ENCODE data around the gene NFASC. TPM values are rescaled to one million over a fixed set of nuclear protein-coding genes. Genes with fewer than 3 reads are reported as not detected.

The NFASC gene
- total RNA-seq, 1 donor from 2014 or later, result 11.6 TPM

DNA sequence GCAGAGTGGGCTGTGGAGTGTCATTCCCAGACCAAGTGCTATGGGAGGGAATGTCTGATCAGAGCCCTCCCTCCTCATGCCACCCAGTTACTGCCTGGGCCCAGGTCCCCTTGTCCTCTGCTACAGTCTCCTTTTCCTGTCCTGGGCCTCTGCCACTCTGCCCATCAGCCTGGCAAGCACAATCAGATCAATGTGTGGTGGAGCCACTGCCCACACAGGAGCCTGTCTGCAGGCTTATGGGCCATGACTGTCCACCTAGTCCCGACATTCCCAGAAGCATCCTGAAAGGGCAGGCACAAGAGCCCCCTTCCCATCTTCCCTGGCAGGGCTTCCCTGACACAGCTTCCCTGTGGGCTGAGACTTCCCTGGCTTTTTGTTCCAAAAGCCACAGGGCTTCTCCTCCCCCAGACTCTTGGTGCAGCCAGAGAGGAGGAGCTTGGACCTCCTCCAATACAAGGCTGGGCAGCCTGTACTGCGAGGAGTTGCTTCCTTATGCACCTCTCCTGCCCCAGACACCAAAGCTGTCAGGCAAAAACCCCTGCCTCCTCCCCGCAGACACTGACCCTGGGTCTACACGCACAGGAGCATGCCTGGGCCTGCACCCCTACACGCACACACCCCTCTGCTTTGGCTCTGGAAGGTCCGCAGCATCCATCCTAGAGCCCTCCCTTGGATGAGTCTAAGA lies 143.2 kb downstream of the NFASC start:
- intact Hi-C loops (cut with micrococcal nuclease), result no loop called here
- DNase-seq (no peak), ATAC-seq (peak; percentile 69)

DNA sequence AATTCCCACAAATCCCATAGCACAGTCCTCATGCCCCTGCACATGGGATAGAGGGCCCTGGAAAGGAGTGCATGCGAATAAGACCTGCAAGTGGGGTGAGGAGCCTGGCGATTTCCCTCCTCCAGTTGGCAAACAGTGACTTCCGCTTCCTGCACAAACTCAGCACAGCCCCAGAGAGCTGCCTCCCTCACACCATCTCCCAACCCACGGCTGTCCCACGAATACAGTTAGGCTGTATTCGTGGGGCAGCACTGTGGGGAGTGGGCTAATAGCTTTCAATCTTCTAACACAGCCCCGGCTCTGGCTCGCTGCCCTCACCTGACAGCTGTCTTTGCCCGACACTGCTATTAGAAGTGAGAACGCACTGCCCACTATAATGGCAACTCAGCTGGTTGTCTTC lies 144.1 kb downstream of the NFASC start:
- intact Hi-C loops (cut with micrococcal nuclease), result no loop called here
- ATAC-seq (no peak), DNase-seq (no peak)

DNA sequence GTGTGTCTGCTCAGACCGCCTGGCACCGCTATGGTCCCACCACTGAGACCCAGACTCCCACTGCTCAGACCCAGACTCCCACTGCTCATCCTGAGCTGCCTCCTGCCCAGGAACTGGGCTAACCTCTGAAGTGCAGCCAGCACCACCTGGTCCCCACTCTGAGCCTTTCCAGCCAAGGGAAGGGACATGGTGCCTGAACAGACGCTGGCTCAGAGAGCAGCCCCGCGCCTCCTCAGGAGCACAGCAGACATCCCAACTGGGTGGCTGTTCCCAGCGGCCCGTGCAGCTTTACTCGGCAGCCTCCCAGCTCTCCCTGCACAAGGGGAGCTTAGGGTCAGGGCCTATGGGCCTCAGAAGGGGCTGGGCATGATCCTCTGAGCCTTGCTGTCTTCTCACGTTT lies 144.6 kb downstream of the NFASC start:
- ATAC-seq, result no peak
- no peak for DNase-seq
- intact Hi-C loops (cut with micrococcal nuclease), result no loop called here

DNA sequence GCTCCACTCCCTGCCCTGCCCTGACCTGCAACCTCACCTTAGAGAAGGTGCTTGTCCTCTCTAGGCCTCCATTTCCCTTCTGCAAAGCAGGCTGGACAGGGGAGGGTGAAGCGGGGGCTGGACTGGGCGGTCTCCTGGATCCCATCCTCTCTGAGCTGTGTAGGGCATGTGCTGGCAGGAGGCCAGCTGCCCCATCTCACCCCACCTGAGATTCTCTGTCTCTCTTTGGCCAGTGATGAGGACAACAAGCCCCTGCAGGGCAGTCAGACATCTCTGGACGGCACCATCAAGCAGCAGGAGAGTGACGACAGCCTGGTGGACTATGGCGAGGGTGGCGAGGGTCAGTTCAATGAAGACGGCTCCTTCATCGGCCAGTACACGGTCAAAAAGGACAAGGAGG lies 145.4 kb downstream of the NFASC start:
- DNase-seq (no peak), ATAC-seq (no peak)
- intact Hi-C loops (cut with micrococcal nuclease), result no loop called here

DNA sequence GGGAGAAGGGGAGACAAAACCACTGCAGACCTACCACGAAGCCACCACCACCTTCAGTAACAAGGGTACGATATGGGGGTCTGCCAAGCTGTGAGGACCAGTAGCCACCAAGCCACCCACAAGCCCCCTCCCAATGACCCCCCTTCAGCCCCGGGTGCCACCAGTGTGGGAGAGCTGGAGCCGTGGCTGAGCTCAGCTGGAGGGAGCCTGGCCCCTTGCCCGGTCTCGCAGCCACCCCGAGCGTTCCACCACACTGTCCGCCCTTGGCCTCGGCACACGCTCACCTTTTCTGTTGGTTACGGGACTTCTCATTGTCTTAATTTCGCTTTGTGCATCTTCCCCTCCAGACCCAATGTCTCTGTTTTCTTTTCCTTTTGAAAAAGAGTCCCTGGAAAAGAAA lies 145.9 kb downstream of the NFASC start:
- intact Hi-C loops (cut with micrococcal nuclease), result no loop called here
- no peak for DNase-seq
- ATAC-seq, result no peak

DNA sequence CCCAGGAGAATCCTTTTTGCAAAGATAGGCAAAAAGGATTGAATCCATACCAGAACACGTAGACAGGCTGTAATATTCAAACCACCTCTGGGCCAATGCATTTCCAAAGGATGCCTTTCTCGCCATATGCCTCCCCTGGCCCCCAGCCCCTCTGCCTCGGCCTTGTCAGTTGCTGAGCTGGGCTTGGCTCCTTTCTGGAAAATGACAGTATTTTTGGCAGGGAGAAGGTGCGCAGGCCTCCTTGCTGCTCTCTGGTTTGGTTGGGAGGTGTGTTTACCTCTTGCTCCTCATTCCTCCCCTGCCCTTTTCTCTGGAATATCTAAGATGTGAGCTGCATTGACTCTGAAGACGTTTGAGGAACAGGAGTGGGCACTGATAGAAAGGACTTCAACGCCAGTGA lies 146.3 kb downstream of the NFASC start:
- ATAC-seq, result no peak
- no peak for DNase-seq
- intact Hi-C loops (cut with micrococcal nuclease), result no loop called here

DNA sequence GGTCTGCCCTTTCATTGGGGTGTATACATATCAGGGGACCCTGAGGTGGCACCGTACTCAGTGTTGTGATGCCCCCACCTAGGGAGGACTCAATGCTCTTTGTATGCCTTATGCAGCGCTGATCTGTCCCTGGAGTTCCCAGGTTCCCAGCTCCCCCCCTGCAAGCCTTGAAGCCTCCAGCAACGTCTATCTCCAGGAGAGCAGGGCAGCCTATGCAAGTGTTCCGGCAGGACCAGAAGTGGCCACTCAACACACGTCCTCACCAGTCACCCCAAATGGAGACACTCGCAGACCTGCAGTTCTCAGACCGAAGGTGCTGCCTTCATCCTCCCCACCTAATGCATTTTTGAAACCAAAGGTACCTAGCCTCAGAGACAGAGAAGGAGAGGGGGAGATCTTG lies 147.1 kb downstream of the NFASC start:
- no peak for ATAC-seq
- DNase-seq, result no peak
- intact Hi-C loops (cut with micrococcal nuclease), result no loop called here

DNA sequence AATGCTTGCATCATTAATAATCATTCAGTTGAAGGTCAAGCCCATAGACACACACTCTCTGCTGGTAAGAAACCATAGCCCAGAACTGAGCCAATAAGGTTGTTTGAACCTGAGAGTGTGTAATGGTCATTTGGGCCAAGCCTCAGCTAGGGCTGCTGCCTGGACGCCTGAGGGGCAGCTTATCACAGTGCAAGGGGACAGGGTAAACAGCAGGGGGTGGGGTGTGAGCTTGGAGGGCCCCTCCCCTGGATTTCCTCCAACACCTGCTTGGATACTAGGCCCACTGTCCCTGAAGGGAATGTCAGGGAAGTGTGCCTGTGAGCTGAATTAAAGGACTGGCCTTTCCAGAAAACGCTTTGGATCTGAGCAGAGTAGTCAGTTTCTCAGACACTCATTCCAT lies 147.7 kb downstream of the NFASC start:
- DNase-seq, result no peak
- no peak for ATAC-seq
- intact Hi-C loops (cut with micrococcal nuclease), result no loop called here

DNA sequence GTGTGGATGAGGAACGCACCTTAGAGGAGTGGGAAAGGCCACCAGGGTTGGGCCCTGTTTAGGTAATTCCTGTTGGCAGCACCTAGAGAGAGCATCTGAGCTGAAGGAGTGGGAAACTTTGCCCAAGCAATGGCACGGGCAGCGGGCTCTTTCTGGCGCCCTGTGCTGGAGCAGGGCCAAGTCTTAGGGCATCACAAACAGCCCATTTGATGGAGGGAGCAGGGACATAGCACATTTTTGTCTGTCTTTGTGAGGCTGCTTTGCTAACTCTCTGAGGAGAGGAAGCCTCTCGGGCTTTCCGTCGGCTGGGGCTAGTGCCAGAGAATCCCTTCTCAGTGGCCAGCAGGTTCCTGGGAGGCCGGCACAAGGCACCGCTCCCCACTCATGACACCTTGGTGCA lies 149.8 kb downstream of the NFASC start:
- no peak for DNase-seq
- no peak for ATAC-seq
- intact Hi-C loops (cut with micrococcal nuclease), result no loop called here

DNA sequence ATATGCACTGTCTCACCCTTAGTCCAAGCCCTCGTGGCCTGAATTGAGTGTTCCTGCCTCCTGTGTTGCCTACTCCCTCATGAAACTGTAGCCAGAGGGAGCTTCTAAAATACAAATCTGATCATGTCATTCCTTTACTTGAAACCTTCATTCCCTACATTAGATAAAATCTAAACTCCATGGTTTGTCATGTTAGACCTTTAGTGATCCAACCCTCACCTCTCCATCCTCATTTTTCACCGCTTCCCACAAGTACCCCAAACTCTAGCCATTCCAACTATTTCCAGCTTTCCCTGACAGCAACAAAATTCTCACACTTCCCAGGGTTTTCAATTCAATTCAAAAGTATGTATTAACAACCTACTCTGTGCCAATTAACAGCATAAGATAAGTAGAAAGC lies 154.0 kb downstream of the NFASC start:
- DNase-seq (no peak), ATAC-seq (no peak)
- intact Hi-C loops (cut with micrococcal nuclease), result no loop called here

DNA sequence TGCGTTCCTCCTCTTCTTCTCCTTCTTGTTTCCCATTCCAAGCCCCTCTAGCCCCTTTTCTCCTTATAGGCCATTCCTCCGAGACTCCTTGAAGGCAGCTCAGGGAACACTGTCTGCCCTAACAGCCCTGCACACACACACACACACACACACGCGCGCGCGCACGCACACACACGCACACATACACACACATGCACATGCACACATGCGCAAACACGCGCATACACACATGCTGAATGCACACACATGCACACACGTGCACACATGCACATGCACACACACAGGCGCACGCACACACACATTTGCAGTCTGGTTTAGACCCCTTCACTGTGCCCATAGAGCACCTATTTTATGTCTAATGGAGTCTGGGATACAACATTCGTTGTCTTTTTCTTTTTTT lies 154.6 kb downstream of the NFASC start:
- intact Hi-C loops (cut with micrococcal nuclease), result no loop called here
- ATAC-seq, result no peak
- no peak for DNase-seq

DNA sequence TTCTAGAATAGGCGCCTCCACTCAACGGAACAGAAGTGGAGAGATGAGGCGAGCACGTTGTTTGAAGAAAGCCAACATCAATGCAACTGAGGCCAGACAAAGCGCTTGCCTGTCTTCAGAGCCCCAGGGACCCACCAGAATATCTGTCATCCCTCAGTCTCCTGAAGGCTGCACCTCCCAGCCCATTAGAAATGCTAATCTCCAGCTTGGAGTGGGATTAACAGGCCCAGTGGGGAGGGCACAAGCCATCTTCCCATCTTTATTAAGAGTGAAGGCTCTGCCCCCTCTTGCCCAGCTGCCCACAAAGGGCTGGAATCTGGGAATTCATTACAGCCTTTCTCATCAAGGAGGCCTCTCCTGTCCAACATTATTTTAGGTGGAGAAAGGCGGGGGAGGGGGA lies 155.5 kb downstream of the NFASC start:
- ATAC-seq (no peak), DNase-seq (no peak)
- intact Hi-C loops (cut with micrococcal nuclease), result no loop called here

DNA sequence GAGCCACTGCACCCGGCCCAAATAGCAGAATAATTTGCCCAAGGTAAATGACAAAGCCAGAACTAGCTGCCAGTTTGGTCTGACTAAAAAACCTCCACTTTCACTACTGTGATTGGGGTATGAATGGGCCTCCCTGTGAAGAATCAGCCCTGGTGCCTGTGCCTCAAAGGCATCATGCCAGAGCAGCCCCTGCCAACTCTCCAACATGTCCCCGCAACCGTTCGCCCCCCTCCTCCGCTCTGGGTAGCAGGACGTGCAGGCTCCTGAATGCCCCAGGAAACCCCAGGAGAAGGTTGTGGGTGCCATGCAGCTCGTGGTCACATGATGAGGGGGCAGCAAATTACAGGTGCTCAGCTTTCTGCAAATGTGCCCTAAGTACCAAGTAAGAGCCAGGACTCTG lies 157.7 kb downstream of the NFASC start:
- DNase-seq (no peak), ATAC-seq (no peak)
- intact Hi-C loops (cut with micrococcal nuclease), result no loop called here

DNA sequence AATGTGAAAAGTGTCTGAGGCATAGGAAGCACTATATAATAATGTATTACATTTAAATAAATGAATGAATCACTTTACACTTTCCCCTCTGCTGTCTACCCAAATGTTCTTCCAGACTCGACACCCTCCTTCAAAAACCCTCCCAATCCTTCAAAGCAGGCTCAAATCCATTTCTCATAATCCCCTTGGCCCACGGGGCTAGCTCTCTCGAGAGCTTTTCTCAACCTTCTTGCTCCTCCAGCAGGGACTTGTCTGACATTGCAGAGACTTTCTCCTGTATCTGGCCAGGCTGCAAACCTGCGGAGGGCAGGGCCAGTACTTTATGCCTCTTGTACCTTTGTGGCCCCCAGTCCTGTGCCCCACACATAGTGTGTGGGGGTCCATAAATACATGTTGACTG lies 158.3 kb downstream of the NFASC start:
- ATAC-seq (no peak), DNase-seq (no peak)
- intact Hi-C loops (cut with micrococcal nuclease), result no loop called here

DNA sequence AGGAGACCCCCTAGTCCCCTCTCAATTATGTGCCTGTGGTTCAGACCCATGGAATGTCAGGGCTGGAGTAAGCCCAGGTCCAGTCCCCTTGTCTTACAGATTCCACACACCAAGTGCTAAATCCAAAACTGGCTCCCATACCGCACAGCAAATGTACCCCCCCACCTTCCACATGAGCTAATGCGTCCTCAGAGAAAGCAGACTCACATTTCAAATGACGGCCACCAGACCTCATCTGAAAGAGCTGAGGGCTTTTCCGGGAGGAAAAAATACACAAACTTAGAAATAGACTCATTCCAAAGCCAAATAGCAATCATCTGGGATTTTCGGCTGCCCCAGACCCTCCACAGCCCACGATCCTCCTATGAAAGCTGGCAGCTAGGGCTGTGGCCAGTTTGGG lies 159.6 kb downstream of the NFASC start:
- intact Hi-C loops (cut with micrococcal nuclease), result no loop called here
- ATAC-seq, result no peak
- no peak for DNase-seq

DNA sequence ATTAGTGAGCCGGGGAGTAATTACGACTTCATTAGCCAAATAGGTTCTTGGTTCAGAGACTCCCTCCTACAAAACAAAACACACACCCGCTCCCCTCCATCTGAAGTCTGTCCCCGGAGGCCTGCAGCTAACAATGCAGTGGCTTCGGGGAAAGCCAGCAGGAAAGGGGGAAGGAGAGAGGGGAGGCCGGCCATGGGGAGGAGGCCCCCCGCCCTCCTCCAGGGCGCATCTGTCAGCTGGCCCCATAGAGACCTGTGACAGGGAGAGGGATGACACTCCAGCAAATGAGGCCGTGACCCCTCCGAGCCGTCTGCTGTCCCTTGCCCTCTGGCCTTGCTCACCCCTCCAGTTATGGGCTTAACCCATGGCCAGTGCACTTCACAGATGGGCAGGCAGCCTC lies 160.2 kb downstream of the NFASC start:
- DNase-seq (no peak), ATAC-seq (no peak)
- intact Hi-C loops (cut with micrococcal nuclease), result no loop called here

DNA sequence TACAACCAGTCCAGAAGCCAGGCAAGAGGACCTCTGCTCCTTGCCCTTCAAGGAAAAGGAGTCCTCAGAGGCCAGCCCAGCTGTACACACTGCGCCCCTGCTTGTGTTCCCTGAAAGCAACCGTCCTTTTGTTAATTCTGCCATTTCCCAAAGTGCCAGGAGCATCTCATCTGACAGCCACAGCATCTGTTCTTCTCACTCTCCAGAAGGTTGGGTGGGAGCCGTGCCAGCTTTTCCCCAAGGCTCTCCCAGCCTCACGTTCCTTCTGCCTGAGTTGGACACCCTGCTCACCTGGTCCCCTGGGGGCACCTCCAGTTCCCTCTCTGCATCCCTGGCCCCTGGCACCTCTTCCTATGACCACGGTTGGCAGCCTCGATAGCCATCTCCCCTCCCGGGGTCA lies 161.8 kb downstream of the NFASC start:
- intact Hi-C loops (cut with micrococcal nuclease), result no loop called here
- DNase-seq (no peak), ATAC-seq (no peak)

DNA sequence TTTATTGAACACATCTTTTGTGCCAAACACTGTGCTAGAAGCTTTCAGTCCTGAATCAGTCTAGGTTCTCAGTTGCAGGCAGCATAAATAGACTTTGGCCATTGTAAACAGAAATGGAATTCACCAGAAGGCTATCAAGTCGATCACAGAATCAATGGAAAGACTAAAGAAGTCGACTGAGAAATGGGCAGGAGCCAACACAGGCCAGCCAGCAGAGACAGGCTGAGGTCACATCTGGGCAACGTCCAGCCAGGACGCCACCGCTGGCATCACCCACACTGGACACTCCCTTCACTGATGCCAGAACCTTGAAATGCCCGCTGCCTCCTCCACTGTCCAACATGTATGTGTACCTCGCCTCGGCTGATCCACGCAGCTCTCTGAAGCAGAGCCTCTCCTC lies 166.9 kb downstream of the NFASC start:
- DNase-seq (no peak), ATAC-seq (no peak)
- intact Hi-C loops (cut with micrococcal nuclease), result no loop called here

DNA sequence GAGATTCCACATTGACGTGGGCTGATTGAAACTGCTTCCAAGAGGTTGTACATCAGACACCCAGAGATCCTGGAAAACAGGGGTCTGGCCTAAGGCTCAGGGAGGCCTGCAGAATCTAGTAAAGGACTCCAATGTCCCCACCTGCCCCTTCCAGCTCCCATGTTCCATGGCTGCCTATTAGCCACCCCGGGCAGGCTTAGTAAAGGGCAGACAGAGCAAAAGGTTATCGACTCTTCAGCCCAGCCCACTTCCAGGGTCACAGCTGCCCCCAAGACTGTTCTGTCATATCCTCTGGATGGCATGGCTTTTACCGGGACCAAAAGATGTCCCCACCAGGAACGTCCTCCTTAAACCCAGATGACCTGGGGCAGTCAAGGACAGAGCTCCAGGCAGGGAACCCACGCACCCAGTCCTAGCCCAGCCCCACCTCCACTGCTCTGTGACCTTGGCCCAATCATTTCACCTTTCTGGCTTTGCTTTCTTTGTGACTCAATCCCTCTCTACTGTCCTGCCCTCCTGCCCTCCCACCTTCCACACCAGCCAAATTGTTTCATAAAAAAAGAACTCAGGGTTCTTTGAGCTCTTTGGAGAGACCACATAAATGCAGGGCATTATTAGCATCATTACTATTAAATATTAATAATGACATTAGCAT lies 167.6 kb downstream of the NFASC start:
- intact Hi-C loops (cut with micrococcal nuclease), result no loop called here
- no peak for ATAC-seq

DNA sequence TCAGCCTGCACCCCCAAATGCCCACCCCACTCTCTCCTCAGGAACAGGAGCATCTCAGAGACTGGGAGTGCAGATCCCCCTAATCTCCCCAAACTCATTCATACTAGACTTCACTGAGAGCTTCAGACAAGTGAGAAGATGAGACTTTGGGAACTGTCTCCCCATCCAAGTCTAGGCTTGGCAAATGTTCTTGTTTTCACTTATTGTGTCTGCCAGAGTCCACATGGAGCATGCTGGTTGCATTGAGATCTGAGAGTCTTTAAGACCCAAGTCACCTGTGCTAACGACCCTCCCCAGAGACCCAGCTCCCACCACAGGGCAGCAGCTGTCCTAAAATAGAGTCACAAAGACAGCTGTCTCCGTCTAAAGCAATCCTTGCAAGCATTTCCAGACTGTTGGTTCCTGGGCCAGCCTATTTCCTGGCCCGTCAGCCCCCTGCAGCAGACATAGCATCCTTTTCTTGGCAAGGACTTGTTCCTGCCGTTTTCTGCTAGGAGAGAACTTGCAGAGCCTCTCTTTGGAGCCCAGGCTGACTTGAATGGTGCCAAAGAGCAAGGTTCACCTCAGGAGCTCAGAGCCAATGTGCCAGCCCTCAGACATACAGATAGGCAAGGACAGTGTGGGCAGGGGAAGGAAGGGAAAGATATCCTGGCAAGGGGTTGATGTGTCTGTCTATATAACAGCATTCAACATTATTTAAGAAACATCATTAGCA lies 170.5 kb downstream of the NFASC start:
- DNase-seq (no peak), ATAC-seq (no peak)
- intact Hi-C loops (cut with micrococcal nuclease), result no loop called here

More for the DNA sequence above, 167.6 kb downstream of the NFASC start:
- DNase-seq, result no peak

Data from left ventricle myocardium superior (tissue), 1 donor.